PC-9 (cell line): ENCODE measurements around the gene STARD8. TPM values are rescaled to one million over a fixed set of nuclear protein-coding genes. Genes with fewer than 3 reads are reported as not detected.

ENCODE experiments used
- BruUV-seq: library from RNA; stranded (reverse); fragments of 400-500 nt; replicated peaks from 2 replicates; lab custom pipeline; 2021; lab: Mats Ljungman, UMichigan
- CTCF ChIA-PET: fragments of 300-600 bp; sonication (Branson Sonifier 250); formaldehyde crosslinking; loops from one replicate; lab custom pipeline; 2022; ENCODE audit warnings: antibody characterized with exemption; lab: Charles Lee
- POLR2A ChIA-PET: fragments of 300-600 bp; sonication (Branson Sonifier 250); formaldehyde crosslinking; loops from one replicate; lab custom pipeline; 2022; ENCODE audit warnings: antibody characterized with exemption; ENCODE audit not compliant: unreplicated experiment; lab: Charles Lee
- DNase-seq, 2 experiments: peaks; one replicate each; pipeline versions ENCODE4 v3.0.0 to v3.0.0-alpha.2; 2015 to 2022; ENCODE audit warnings: mixed read lengths in 1 of 2
- H2AFZ ChIP-seq: fragments of 200-600 bp; sonication (generic); 2 replicates; pipeline ENCODE4 v1.8.1; 2017; ENCODE audit warnings: antibody characterized with exemption
- H3F3A ChIP-seq: fragments of 200-600 bp; sonication (generic); 2 replicates; pipeline ENCODE4 v1.8.1; 2017; ENCODE audit warnings: antibody characterized with exemption, mild to moderate bottlenecking, low read depth; ENCODE audit not compliant: insufficient read depth
- H3K27ac ChIP-seq: fragments of 200-600 bp; sonication (generic); 2 replicates; pipeline ENCODE4 v1.6.1; 2016; ENCODE audit warnings: mixed run types
- H3K27me3 ChIP-seq: fragments of 200-600 bp; sonication (generic); 2 replicates; pipeline ENCODE4 v1.6.1; 2016; ENCODE audit warnings: low read depth, mixed run types; ENCODE audit not compliant: insufficient read depth
- H3K36me3 ChIP-seq: fragments of 200-600 bp; sonication (generic); 2 replicates; pipeline ENCODE4 v1.6.1; 2016; ENCODE audit warnings: low read depth, mixed run types
- H3K4me1 ChIP-seq: fragments of 200-600 bp; sonication (generic); replicated peaks from 2 replicates; pipeline ENCODE4 v1.6.1; 2016; ENCODE audit warnings: mixed run types; ENCODE audit not compliant: insufficient read depth
- H3K4me2 ChIP-seq: fragments of 200-600 bp; sonication (generic); 2 replicates; pipeline ENCODE4 v1.6.1; 2017; ENCODE audit warnings: mixed run types
- H3K4me3 ChIP-seq: fragments of 200-600 bp; sonication (generic); 2 replicates; pipeline ENCODE4 v1.6.1; 2016; ENCODE audit warnings: mixed run types
- H3K79me2 ChIP-seq: fragments of 200-600 bp; sonication (generic); 2 replicates; pipeline ENCODE4 v1.6.1; 2017; ENCODE audit warnings: low read depth, mixed run types
- H3K9me2 ChIP-seq: fragments of 200-600 bp; sonication (generic); 2 replicates; pipeline ENCODE4 v1.8.1; 2017; ENCODE audit warnings: mild to moderate bottlenecking; ENCODE audit not compliant: insufficient read depth
- H3K9me3 ChIP-seq: fragments of 200-600 bp; sonication (generic); 2 replicates; pipeline ENCODE4 v1.8.1; 2016; ENCODE audit warnings: low read depth; ENCODE audit not compliant: insufficient read depth
- H4K20me1 ChIP-seq: fragments of 200-600 bp; sonication (generic); 2 replicates; pipeline ENCODE4 v1.8.1; 2017; ENCODE audit not compliant: insufficient read depth
- EZH2 ChIP-seq: fragments of 200-600 bp; sonication (generic); IDR thresholded peaks from 2 replicates; pipeline ENCODE4 v1.8.0; 2017; ENCODE audit warnings: antibody characterized with exemption, low read depth
- intact Hi-C: fragments of 100-400 bp; cut with micrococcal nuclease; formaldehyde crosslinking; loops from one replicate; pipeline ENCODE4 v1.10.0; 2022; ENCODE audit not compliant: unreplicated experiment
- total RNA-seq: library from RNA; stranded (reverse); gene quantifications from 2 replicates; pipeline ENCODE4 v1.2.3, GENCODE V29; 2021
- TF ChIP-seq, protein P1 (sequence below): fragments of 200-600 bp; sonication (generic); conservative IDR thresholded peaks from 2 replicates; pipeline ENCODE4 v1.6.1; 2017; ENCODE audit warnings: mixed run types, antibody characterized with exemption, mild to moderate bottlenecking, moderate library complexity

The STARD8 gene
- total RNA-seq, 1 experiment from 2014 or later = 2.2 TPM

DNA sequence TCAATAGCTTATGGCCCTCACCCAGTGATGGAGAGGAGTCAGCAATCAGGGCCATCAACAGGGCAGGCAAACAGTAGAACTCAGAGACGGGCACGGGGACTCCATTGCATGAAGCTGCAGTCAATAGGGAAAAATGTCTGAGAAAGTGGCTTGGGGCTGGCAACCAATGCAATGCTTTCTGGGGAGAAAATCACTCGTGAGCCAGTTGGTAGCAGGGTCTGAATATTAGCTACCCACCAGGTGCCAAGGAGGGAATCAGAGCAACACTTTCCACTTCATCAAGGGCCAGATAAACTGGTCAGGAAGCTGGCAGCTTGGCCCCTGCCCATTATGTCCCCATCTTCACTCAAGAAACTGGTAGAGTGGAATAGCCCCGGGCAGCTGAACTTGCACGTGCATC is 80.7 kb downstream of the STARD8 start:
- no TSS peak for BruUV-seq
- H3K4me3 ChIP-seq = no peak overlapping the region

DNA sequence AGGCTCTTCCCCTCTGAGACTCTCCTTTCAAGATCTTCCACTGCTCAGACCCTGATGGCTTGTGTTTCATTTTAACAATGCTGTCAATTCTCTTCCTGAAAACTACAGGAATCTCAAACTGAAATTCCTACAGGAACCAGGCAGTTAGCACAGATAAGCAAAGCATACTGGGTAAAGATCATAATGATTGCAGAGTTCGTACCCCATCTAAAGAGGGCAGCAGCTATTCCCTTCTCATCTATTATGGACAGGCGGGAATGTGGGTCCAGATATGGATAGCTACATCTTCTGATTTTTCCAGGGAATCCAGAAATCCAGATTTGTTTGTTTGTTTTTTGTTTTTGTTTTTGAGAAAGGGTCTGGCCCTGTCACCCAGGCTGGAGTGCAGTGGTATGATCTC is 83.8 kb downstream of the STARD8 start:
- H3F3A ChIP-seq = no peaks in the 10 kb centered on the region
- H3K9me3 ChIP-seq = no peaks in the 10 kb centered on the region
- TF ChIP-seq EZH2 = no peak
- TF ChIP-seq, protein P1, sequence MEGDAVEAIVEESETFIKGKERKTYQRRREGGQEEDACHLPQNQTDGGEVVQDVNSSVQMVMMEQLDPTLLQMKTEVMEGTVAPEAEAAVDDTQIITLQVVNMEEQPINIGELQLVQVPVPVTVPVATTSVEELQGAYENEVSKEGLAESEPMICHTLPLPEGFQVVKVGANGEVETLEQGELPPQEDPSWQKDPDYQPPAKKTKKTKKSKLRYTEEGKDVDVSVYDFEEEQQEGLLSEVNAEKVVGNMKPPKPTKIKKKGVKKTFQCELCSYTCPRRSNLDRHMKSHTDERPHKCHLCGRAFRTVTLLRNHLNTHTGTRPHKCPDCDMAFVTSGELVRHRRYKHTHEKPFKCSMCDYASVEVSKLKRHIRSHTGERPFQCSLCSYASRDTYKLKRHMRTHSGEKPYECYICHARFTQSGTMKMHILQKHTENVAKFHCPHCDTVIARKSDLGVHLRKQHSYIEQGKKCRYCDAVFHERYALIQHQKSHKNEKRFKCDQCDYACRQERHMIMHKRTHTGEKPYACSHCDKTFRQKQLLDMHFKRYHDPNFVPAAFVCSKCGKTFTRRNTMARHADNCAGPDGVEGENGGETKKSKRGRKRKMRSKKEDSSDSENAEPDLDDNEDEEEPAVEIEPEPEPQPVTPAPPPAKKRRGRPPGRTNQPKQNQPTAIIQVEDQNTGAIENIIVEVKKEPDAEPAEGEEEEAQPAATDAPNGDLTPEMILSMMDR = no peak
- H3K27me3 ChIP-seq = peaks cover 11% of the 10 kb centered on the region
- H3K27ac ChIP-seq = no peak overlapping the region
- H2AFZ ChIP-seq = no peak overlapping the region
- no peaks in the 10 kb centered on the region for H3K9me2 ChIP-seq
- H4K20me1 ChIP-seq = no peaks in the 10 kb centered on the region
- intact Hi-C loops = loop anchor here (5.0 kb wide), 2 partner anchors 96 to 656 kb away; partner anchors contain the start of gene EFNB1
- no peak overlapping the region for H3K4me2 ChIP-seq
- no peak for DNase-seq
- BruUV-seq = no TSS peak
- no peaks in the 10 kb centered on the region for H3K79me2 ChIP-seq
- no peaks in the 10 kb centered on the region for H3K36me3 ChIP-seq
- H3K4me3 ChIP-seq = no peak overlapping the region
- H3K4me1 ChIP-seq = no peaks in the 10 kb centered on the region
- ChIA-PET POLR2A (interaction anchor here (0.5 kb wide), 1 partner anchor 193 kb away, joined by 24 read pairs; no protein-coding TSS in a partner anchor), CTCF (no interaction called here)

More for the DNA sequence above, 80.7 kb downstream of the STARD8 start:
- Histone ChIP-seq H3K27me3 (no peaks in the 10 kb centered on the region), H3K79me2 (no peaks in the 10 kb centered on the region), H3F3A (no peaks in the 10 kb centered on the region), H3K4me1 (no peaks in the 10 kb centered on the region), H4K20me1 (no peaks in the 10 kb centered on the region), H3K4me2 (no peak overlapping the region), H3K9me2 (no peaks in the 10 kb centered on the region), H3K27ac (no peak overlapping the region), H3K36me3 (no peaks in the 10 kb centered on the region), H2AFZ (no peak overlapping the region), H3K9me3 (no peaks in the 10 kb centered on the region)
- intact Hi-C loops = no loop called here
- POLR2A ChIA-PET = no interaction called here
- TF ChIP-seq, protein P1 = no peak
- no peak for TF ChIP-seq EZH2
- CTCF ChIA-PET = no interaction called here
- no peak for DNase-seq

DNA sequence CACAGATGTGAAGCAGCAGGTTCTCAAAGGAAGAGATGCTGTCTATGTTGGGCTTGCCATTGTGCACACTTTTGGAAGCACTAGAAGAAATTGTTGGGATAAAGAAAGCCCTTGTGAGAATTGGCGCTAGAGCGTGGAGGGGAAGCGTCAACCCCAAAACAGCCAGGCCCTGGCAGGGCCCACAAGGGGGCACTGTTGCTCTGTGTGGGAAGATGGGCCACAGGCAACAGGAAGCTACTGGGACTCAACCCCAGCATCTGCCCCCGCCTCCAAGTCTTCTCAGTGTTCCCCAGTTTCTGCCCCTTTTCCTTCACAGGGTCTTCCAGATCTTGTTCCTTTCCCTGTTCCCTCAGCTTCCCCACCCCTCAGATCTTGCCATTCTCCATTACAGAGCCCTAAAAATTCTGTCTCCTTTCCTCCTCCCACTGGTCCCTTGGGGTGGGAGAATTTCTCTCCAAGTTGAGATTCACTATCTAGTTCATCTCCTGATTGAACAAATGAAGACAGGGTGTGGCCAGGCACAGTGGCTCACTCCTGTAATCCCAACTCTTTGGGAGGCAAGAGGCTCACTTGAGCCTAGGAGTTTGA is 85.5 kb downstream of the STARD8 start:
- POLR2A ChIA-PET = no interaction called here
- H3K4me1 ChIP-seq = no peaks in the 10 kb centered on the region
- TF ChIP-seq, protein P1 = peak; percentile 66
- no peak for TF ChIP-seq EZH2
- intact Hi-C loops = loop anchor here (1.0 to 5.0 kb wide), 4 partner anchors 94 to 654 kb away; partner anchors contain the start of gene EFNB1
- no peaks in the 10 kb centered on the region for H3K36me3 ChIP-seq
- H3K9me2 ChIP-seq = no peaks in the 10 kb centered on the region
- peaks cover 11% of the 10 kb centered on the region for H3K27me3 ChIP-seq
- H2AFZ ChIP-seq = no peak overlapping the region
- H3K9me3 ChIP-seq = no peaks in the 10 kb centered on the region
- DNase-seq = peak in 1 of 2 experiments; percentile 54
- no peak overlapping the region for H3K4me3 ChIP-seq
- CTCF ChIA-PET = no interaction called here
- H3K79me2 ChIP-seq = no peaks in the 10 kb centered on the region
- H3K4me2 ChIP-seq = no peak overlapping the region
- H3K27ac ChIP-seq = no peak overlapping the region
- H3F3A ChIP-seq = no peaks in the 10 kb centered on the region
- BruUV-seq = no TSS peak
- no peaks in the 10 kb centered on the region for H4K20me1 ChIP-seq
